Measurements from ENCODE around the gene XRCC6. TPM values are rescaled to one million over a fixed set of nuclear protein-coding genes. Genes with fewer than 3 reads are reported as not detected.

XRCC6 gene
- total and polyA plus RNA-seq, 2 of the 13 experiments (the other 11 are each of a cell fraction or from before 2014, with no cell fraction given), result 124 to 625 TPM

DNA sequence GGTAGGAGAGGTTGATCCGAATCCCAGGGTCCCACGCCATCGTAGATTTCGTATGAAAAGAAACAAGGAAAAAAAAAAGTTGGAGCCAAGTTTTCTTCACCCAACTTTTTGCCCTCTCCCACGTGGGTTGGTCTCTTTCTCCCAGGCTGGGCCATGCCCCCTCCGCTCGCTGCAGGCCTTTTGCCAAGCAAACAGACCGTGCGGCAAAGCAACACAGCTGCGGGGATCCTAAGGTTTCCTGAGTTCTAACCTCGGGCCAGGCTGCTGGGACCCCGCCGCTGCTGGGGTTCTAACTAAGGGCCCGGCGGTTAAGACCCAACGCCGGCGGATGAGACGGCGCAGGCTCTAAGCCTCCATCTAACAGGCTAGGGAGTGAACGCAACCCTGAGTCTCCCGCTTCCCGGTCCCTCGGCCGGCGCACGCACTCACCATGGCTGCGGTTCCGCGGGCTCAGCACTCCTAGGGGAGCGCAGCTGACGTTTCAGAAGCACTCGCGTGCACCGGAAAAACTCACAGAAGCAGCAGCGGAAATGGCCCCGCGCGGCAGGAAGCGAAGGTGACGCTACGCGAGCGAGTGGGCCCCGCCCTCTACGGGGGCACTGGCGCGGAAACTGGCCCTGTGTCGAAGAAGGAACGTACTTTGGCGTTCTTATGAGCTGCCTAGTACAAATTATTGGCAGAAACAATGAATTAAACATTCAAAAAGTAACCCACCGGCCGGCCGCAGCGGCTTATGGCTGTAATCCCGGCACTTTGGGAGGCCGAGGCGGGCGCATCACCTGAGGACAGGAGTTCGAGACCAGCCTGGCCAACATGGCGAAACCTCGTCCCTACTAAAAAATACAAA lies 67.5 kb downstream of the XRCC6 start, which contains the start of gene SNU13 (continued):
- TF ChIP-seq, protein P1, sequence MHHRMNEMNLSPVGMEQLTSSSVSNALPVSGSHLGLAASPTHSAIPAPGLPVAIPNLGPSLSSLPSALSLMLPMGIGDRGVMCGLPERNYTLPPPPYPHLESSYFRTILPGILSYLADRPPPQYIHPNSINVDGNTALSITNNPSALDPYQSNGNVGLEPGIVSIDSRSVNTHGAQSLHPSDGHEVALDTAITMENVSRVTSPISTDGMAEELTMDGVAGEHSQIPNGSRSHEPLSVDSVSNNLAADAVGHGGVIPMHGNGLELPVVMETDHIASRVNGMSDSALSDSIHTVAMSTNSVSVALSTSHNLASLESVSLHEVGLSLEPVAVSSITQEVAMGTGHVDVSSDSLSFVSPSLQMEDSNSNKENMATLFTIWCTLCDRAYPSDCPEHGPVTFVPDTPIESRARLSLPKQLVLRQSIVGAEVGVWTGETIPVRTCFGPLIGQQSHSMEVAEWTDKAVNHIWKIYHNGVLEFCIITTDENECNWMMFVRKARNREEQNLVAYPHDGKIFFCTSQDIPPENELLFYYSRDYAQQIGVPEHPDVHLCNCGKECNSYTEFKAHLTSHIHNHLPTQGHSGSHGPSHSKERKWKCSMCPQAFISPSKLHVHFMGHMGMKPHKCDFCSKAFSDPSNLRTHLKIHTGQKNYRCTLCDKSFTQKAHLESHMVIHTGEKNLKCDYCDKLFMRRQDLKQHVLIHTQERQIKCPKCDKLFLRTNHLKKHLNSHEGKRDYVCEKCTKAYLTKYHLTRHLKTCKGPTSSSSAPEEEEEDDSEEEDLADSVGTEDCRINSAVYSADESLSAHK (CRISPR knock-in tag; IDR thresholded peaks at IDR 0.05; ENCODE audit: borderline replicate concordance), result no peak
- 0 out of 2 replicates have a peak, but pooled peaks have one; percentile 26 for TF ChIP-seq NFAT5 (CRISPR knock-in tag; IDR thresholded peaks at IDR 0.05)
- TF ChIP-seq IRF2 (CRISPR knock-in tag; IDR thresholded peaks at IDR 0.05), result peak; percentile 74; the same call in 1 of the 2 replicates
- no peak for TF ChIP-seq AGO1 (IDR thresholded peaks at IDR 0.05; ENCODE audit: low read depth, low read length, poor library complexity, severe bottlenecking)
- TF ChIP-seq ATF6 (CRISPR knock-in tag; conservative IDR thresholded peaks at IDR 0.05), result no peak
- TF ChIP-seq ZKSCAN1 (IDR thresholded peaks at IDR 0.05; ENCODE audit: low read length), result no peak
- TF ChIP-seq, protein P2, sequence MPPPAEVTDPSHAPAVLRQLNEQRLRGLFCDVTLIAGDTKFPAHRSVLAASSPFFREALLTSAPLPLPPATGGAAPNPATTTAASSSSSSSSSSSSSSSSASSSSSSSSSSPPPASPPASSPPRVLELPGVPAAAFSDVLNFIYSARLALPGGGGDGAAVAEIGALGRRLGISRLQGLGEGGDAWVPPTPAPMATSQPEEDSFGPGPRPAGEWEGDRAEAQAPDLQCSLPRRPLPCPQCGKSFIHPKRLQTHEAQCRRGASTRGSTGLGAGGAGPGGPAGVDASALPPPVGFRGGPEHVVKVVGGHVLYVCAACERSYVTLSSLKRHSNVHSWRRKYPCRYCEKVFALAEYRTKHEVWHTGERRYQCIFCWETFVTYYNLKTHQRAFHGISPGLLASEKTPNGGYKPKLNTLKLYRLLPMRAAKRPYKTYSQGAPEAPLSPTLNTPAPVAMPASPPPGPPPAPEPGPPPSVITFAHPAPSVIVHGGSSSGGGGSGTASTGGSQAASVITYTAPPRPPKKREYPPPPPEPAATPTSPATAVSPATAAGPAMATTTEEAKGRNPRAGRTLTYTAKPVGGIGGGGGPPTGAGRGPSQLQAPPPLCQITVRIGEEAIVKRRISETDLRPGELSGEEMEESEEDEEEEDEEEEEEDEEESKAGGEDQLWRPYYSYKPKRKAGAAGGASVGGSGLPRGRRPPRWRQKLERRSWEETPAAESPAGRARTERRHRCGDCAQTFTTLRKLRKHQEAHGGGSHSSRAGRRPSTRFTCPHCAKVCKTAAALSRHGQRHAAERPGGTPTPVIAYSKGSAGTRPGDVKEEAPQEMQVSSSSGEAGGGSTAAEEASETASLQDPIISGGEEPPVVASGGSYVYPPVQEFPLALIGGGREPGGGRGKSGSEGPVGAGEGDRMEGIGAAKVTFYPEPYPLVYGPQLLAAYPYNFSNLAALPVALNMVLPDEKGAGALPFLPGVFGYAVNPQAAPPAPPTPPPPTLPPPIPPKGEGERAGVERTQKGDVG (CRISPR knock-in tag; IDR thresholded peaks at IDR 0.05; ENCODE audit: borderline replicate concordance), result no peak; the same call in 1 of the 2 replicates
- TF ChIP-seq ZNF225 (CRISPR knock-in tag; IDR thresholded peaks at IDR 0.05), result peak; percentile 4; the same call in 1 of the 2 replicates
- peak; percentile 69; the same call in 1 of the 2 replicates for TF ChIP-seq BORCS8-MEF2B (CRISPR knock-in tag; IDR thresholded peaks at IDR 0.05)
- no peak for TF ChIP-seq BCLAF1 (IDR thresholded peaks at IDR 0.05)
